HEK293 (cell line): ENCODE results near the gene BET1L.

Source experiments
- PBX3 ChIP-seq: sonication (generic); formaldehyde crosslinking; IDR thresholded peaks from 2 replicates; pipeline ENCODE4 v1.8.1; 2022; ENCODE audit warnings: mild to moderate bottlenecking, moderate library complexity, missing genetic modification reagents
- ZNF121 ChIP-seq: fragments of 450-650 bp; formaldehyde crosslinking; IDR thresholded peaks from 2 replicates; pipeline ENCODE4 v1.5.1; 2016; ENCODE audit warnings: missing biosample characterization, missing genetic modification characterization
- ZNF184 ChIP-seq: fragments of 450-650 bp; IDR thresholded peaks from 2 replicates; pipeline ENCODE4 v1.5.1; 2018; ENCODE audit warnings: missing biosample characterization, mild to moderate bottlenecking, missing genetic modification characterization
- ZNF768 ChIP-seq: fragments of 450-650 bp; formaldehyde crosslinking; IDR thresholded peaks from 2 replicates; pipeline ENCODE4 v1.5.1; 2018; ENCODE audit warnings: missing biosample characterization, mild to moderate bottlenecking, missing genetic modification characterization
- ZNF776 ChIP-seq: fragments of 450-650 bp; formaldehyde crosslinking; IDR thresholded peaks from 2 replicates; pipeline ENCODE4 v1.5.0; 2017; ENCODE audit warnings: missing biosample characterization, missing genetic modification characterization, borderline replicate concordance

GRCh38 chr11:196786-197731, 10.1 kb downstream of the BET1L start:
- no peak for TF ChIP-seq ZNF776
- no peak for TF ChIP-seq ZNF184 (tag by site-specific recombination)
- TF ChIP-seq ZNF768, result no peak
- no peak for TF ChIP-seq ZNF121 (tag by site-specific recombination)
- no peak for TF ChIP-seq PBX3 (CRISPR knock-in tag)
